ENCODE data around the gene SORCS2. TPM values are rescaled to one million over a fixed set of nuclear protein-coding genes. Genes with fewer than 3 reads are reported as not detected.

The SORCS2 gene
- total and polyA plus RNA-seq, 2 of the 4 experiments (the other 2 are of a cell fraction) = 0.36 to 0.62 TPM

GRCh38 chr4:7515390-7515902 is 323.1 kb downstream of the SORCS2 start:
- H3K56ac ChIP-seq (ENCODE audit: extremely low read depth, insufficient read depth, low read length) = no peak overlapping the region
- DNase-seq (no peak), ATAC-seq (ENCODE audit: low read depth) (no peak)
- no peak overlapping the region for H4K5ac ChIP-seq (ENCODE audit: low read depth, low read length)
- H3K23ac ChIP-seq (ENCODE audit: low read depth, low read length) = no peak overlapping the region
- TF ChIP-seq POLR2A (IDR thresholded peaks at IDR 0.05; ENCODE audit: low read depth, low read length) (no peak), MAFK (IDR thresholded peaks at IDR 0.05; ENCODE audit: low read depth, low read length) (no peak), CHD1 (IDR thresholded peaks at IDR 0.05; ENCODE audit: low read depth, low read length) (no peak), RAD21 (IDR thresholded peaks at IDR 0.05; ENCODE audit: low read length) (no peak), CEBPB (IDR thresholded peaks at IDR 0.05; ENCODE audit: low read depth, low read length) (no peak), CTCF (conservative IDR thresholded peaks at IDR 0.05; ENCODE audit: low read depth, low read length) (no peak), USF2 (IDR thresholded peaks at IDR 0.05; ENCODE audit: low read depth, low read length) (no peak)
- H4K91ac ChIP-seq (ENCODE audit: insufficient read depth, low read depth, low read length) = no peak overlapping the region
- no peak overlapping the region for H2BK120ac ChIP-seq (ENCODE audit: low read depth, low read length)
- H3K4me1 ChIP-seq (ENCODE audit: control insufficient read depth, insufficient read depth, low read length) = no peaks in the 10 kb centered on the region
- no peaks in the 10 kb centered on the region for H4K20me1 ChIP-seq (ENCODE audit: insufficient read depth, low read length)
- no peaks in the 10 kb centered on the region for H3K79me1 ChIP-seq (ENCODE audit: low read depth in 1 of 2, low read length in 2 of 2)
- WGBS, 2 experiments (ENCODE audit: extremely low coverage in 2 of 2, insufficient read length in 1 of 2) = 85% methylated on average over 7 of the region's 14 CpGs; no CpG with 5 or more reads in 1 of the 2 experiments
- intact Hi-C loops (cut with micrococcal nuclease) (no loop called here), dilution Hi-C loops (cut with HindIII; ENCODE audit: low sequenced_read_pairs, unreplicated experiment) (no loop called here), in situ Hi-C loops (cut with MboI; ENCODE audit: low sequenced_read_pairs) (no loop called here)
- H2BK15ac ChIP-seq (ENCODE audit: low read depth, low read length) = no peak overlapping the region
- no peak overlapping the region for H2BK20ac ChIP-seq (ENCODE audit: low read depth, low read length)
- H3K27ac ChIP-seq (ENCODE audit: insufficient read depth, low read length) = no peak overlapping the region
- no peak overlapping the region for H4K8ac ChIP-seq (ENCODE audit: low read depth in 2 of 2, low read length in 2 of 2)
- H3K9me3 ChIP-seq (ENCODE audit: control insufficient read depth, insufficient read depth, low read length) = no peaks in the 10 kb centered on the region
- H2AK9ac ChIP-seq (replicated peaks; ENCODE audit: low read depth, low read length, poor library complexity) = no peak overlapping the region
- no peak overlapping the region for H2BK5ac ChIP-seq (ENCODE audit: low read depth, low read length, poor library complexity, severe bottlenecking)
- H3K4me3 ChIP-seq (ENCODE audit: insufficient read depth, low read depth, low read length) = no peak overlapping the region
- no peak overlapping the region for H3K14ac ChIP-seq (replicated peaks; ENCODE audit: low read depth, low read length)
- no peaks in the 10 kb centered on the region for H3K36me3 ChIP-seq (ENCODE audit: control insufficient read depth, insufficient read depth, low read length)
- no peak overlapping the region for H2AK5ac ChIP-seq (ENCODE audit: low read depth, low read length)
- BruUV-seq (replicated peaks) = no TSS peak
- H3K27me3 ChIP-seq (ENCODE audit: control insufficient read depth, insufficient read depth, low read length) = peaks cover 51% of the 10 kb centered on the region
- H2AFZ ChIP-seq (replicated peaks; ENCODE audit: low read length, poor library complexity) = no peak overlapping the region
- no peak overlapping the region for H3K9ac ChIP-seq (ENCODE audit: low read depth, low read length)
- H3K18ac ChIP-seq (ENCODE audit: low read depth, low read length) = no peak overlapping the region
- ChIA-PET CTCF (no interaction called here), POLR2A (ENCODE audit: unreplicated experiment) (no interaction called here)
- H3K4ac ChIP-seq (ENCODE audit: low read depth, low read length) = no peak overlapping the region
- no peaks in the 10 kb centered on the region for H3K9me1 ChIP-seq (ENCODE audit: insufficient read depth, low read length)
- no peak overlapping the region for H3K4me2 ChIP-seq (ENCODE audit: low read depth, low read length)
